ENCODE measurements around the gene RGS9. TPM values are rescaled to one million over a fixed set of nuclear protein-coding genes. Genes with fewer than 3 reads are reported as not detected.

Gene RGS9
- total RNA-seq, 1 donor from 2014 or later = 2.8 TPM

GRCh38 chr17:65158622-65159021 is 21.5 kb downstream of the RGS9 start:
- H3K27me3 Mint-ChIP-seq (ENCODE audit: low read depth) = no peaks in the 10 kb centered on the region
- H3K4me1 Mint-ChIP-seq = peaks cover 19% of the 10 kb centered on the region
- TF ChIP-seq CTCF (conservative IDR thresholded peaks at IDR 0.05) = no peak
- H3K9me3 Mint-ChIP-seq = no peaks in the 10 kb centered on the region
- no peak for DNase-seq (ENCODE audit: low read depth, low spot score)
- H3K27ac Mint-ChIP-seq (ENCODE audit: unreplicated experiment) = no peak overlapping the region
- H3K4me3 Mint-ChIP-seq = no peak overlapping the region
- H3K36me3 Mint-ChIP-seq (ENCODE audit: low read depth) = no peaks in the 10 kb centered on the region

GRCh38 chr17:65160516-65160915 is 23.3 kb downstream of the RGS9 start:
- H3K9me3 Mint-ChIP-seq = peaks cover 1% of the 10 kb centered on the region
- no peaks in the 10 kb centered on the region for H3K27me3 Mint-ChIP-seq (ENCODE audit: low read depth)
- no peak for DNase-seq (ENCODE audit: low read depth, low spot score)
- peaks cover 8% of the 10 kb centered on the region for H3K4me1 Mint-ChIP-seq
- no peak overlapping the region for H3K4me3 Mint-ChIP-seq
- H3K36me3 Mint-ChIP-seq (ENCODE audit: low read depth) = no peaks in the 10 kb centered on the region
- TF ChIP-seq CTCF (conservative IDR thresholded peaks at IDR 0.05) = no peak
- no peak overlapping the region for H3K27ac Mint-ChIP-seq (ENCODE audit: unreplicated experiment)

- Mint-ChIP-seq H3K27me3 (ENCODE audit: low read depth) (no peaks in the 10 kb centered on the region), H3K36me3 (ENCODE audit: low read depth) (no peaks in the 10 kb centered on the region), H3K27ac (ENCODE audit: unreplicated experiment) (no peak overlapping the region), H3K4me3 (no peak overlapping the region), H3K9me3 (peaks cover 2% of the 10 kb centered on the region), H3K4me1 (peaks cover 14% of the 10 kb centered on the region)
- no peak for DNase-seq (ENCODE audit: low read depth, low spot score)
- no peak for TF ChIP-seq CTCF (conservative IDR thresholded peaks at IDR 0.05)
Observed at GRCh38 chr17:65163990-65164495, 26.9 kb downstream of the RGS9 start.

GRCh38 chr17:65166787-65167186 is 29.6 kb downstream of the RGS9 start:
- no peak for TF ChIP-seq CTCF (conservative IDR thresholded peaks at IDR 0.05)
- H3K36me3 Mint-ChIP-seq (ENCODE audit: low read depth) = no peaks in the 10 kb centered on the region
- H3K4me3 Mint-ChIP-seq = no peak overlapping the region
- H3K27ac Mint-ChIP-seq (ENCODE audit: unreplicated experiment) = no peak overlapping the region
- DNase-seq (ENCODE audit: low read depth, low spot score) = no peak
- H3K4me1 Mint-ChIP-seq = peaks cover 8% of the 10 kb centered on the region
- peaks cover 2% of the 10 kb centered on the region for H3K9me3 Mint-ChIP-seq
- no peaks in the 10 kb centered on the region for H3K27me3 Mint-ChIP-seq (ENCODE audit: low read depth)

GRCh38 chr17:65167566-65167965 is 30.4 kb downstream of the RGS9 start:
- peaks cover 2% of the 10 kb centered on the region for H3K9me3 Mint-ChIP-seq
- no peak for TF ChIP-seq CTCF (conservative IDR thresholded peaks at IDR 0.05)
- peaks cover 9% of the 10 kb centered on the region for H3K4me1 Mint-ChIP-seq
- no peak for DNase-seq (ENCODE audit: low read depth, low spot score)
- no peak overlapping the region for H3K4me3 Mint-ChIP-seq
- H3K36me3 Mint-ChIP-seq (ENCODE audit: low read depth) = no peaks in the 10 kb centered on the region
- H3K27me3 Mint-ChIP-seq (ENCODE audit: low read depth) = no peaks in the 10 kb centered on the region
- H3K27ac Mint-ChIP-seq (ENCODE audit: unreplicated experiment) = no peak overlapping the region

- peaks cover 2% of the 10 kb centered on the region for H3K9me3 Mint-ChIP-seq
Observed at GRCh38 chr17:65169691-65170090, 32.5 kb downstream of the RGS9 start.

More at GRCh38 chr17:65169691-65170090, 32.5 kb downstream of the RGS9 start:
- no peak for DNase-seq (ENCODE audit: low read depth, low spot score)
- no peak overlapping the region for H3K4me3 Mint-ChIP-seq
- H3K4me1 Mint-ChIP-seq = peaks cover 10% of the 10 kb centered on the region
- TF ChIP-seq CTCF (conservative IDR thresholded peaks at IDR 0.05) = no peak
- H3K27ac Mint-ChIP-seq (ENCODE audit: unreplicated experiment) = no peak overlapping the region
- no peaks in the 10 kb centered on the region for H3K27me3 Mint-ChIP-seq (ENCODE audit: low read depth)
- H3K36me3 Mint-ChIP-seq (ENCODE audit: low read depth) = no peaks in the 10 kb centered on the region

Measured in neural crest cell (in vitro differentiated cells).